ENCODE measurements around the gene SLC6A16.

GRCh38 chr19:49335784-49336481 lies 10.9 kb upstream of the SLC6A16 start:
- TF ChIP-seq, protein P1, sequence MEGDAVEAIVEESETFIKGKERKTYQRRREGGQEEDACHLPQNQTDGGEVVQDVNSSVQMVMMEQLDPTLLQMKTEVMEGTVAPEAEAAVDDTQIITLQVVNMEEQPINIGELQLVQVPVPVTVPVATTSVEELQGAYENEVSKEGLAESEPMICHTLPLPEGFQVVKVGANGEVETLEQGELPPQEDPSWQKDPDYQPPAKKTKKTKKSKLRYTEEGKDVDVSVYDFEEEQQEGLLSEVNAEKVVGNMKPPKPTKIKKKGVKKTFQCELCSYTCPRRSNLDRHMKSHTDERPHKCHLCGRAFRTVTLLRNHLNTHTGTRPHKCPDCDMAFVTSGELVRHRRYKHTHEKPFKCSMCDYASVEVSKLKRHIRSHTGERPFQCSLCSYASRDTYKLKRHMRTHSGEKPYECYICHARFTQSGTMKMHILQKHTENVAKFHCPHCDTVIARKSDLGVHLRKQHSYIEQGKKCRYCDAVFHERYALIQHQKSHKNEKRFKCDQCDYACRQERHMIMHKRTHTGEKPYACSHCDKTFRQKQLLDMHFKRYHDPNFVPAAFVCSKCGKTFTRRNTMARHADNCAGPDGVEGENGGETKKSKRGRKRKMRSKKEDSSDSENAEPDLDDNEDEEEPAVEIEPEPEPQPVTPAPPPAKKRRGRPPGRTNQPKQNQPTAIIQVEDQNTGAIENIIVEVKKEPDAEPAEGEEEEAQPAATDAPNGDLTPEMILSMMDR (conservative IDR thresholded peaks at IDR 0.05 in 1 of 2, IDR thresholded peaks at IDR 0.05 in 1 of 2; ENCODE audit: extremely low read depth in 1 of 2, insufficient read depth in 1 of 2, low read depth in 1 of 2, low read length in 2 of 2): no peak
- TF ChIP-seq EZH2 (IDR thresholded peaks at IDR 0.05; ENCODE audit: borderline replicate concordance, low read length): no peak

Measured in mammary epithelial cell (primary cell).